ENCODE measurements around the gene PDXK. TPM values are rescaled to one million over a fixed set of nuclear protein-coding genes. Genes with fewer than 3 reads are reported as not detected.

The PDXK gene
- total and polyA plus RNA-seq, 9 donors: 20.9 to 31.6 (median 21.8) TPM

DNA sequence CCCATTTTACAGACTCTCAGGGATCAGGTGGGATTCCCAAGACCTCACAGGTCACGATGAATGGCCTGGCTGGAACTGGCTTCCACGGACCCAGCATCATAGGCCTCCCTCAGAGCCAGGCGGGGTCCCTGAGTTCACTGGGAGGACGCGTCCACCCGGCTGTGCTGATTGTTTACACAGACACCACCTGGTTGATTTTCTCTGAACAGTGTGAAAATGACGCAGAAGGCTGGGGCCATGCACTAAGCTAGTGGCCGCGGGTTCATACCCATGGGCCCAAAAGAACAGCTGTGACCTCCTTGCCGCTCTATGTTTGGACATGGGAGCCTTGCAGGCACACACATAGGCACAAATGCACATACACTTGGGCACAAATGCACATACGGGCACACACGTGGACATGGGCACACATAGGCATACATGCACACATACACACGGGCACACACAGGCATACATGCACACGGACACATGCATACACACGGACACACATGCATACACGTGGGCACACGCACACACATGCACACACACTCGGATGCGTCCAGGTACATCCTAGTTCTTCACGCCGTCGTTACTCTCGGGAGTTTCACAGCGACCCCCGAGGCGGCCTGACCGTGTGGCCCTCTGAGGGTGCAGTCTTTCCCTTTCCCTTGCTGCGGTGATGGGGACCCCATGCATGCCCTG is 34.0 kb downstream of the PDXK start:
- Histone ChIP-seq H3K27ac (ENCODE audit: low read length) (no peak overlapping the region), H3K9me3 (replicated peaks; ENCODE audit: control insufficient read depth, low read depth, low read length) (no peaks in the 10 kb centered on the region), H3K27me3 (ENCODE audit: control insufficient read depth, insufficient read depth, low read length) (no peaks in the 10 kb centered on the region), H3K36me3 (ENCODE audit: control insufficient read depth, insufficient read depth, low read length) (peaks cover 83% of the 10 kb centered on the region), H3K4me3 (ENCODE audit: low read length) (no peak overlapping the region), H3K4me1 (ENCODE audit: control insufficient read depth, insufficient read depth, low read length) (peaks cover 10% of the 10 kb centered on the region)
- 85% methylated on average over 28 of the region's 28 CpGs for WGBS (ENCODE audit: insufficient coverage)
- DNase-seq: no peak

DNA sequence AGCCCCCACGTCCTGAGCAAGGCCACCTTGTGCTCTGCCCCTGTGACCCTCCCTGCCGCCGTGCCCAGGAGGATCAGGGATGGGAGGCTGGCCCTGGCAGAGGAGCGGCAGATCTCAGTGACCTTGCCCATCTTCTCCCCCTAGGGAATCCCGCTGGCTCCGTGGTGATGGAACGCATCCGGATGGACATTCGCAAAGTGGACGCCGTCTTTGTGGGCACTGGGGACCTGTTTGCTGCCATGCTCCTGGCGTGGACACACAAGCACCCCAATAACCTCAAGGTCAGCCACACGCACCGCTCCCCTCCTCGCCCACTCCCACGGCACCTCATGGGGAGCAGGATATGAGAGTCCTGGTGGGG is 34.5 kb downstream of the PDXK start:
- H3K36me3 ChIP-seq (ENCODE audit: control insufficient read depth, insufficient read depth, low read length): peaks cover 80% of the 10 kb centered on the region
- no peak overlapping the region for H3K4me3 ChIP-seq (ENCODE audit: low read length)
- peaks cover 15% of the 10 kb centered on the region for H3K4me1 ChIP-seq (ENCODE audit: control insufficient read depth, insufficient read depth, low read length)
- H3K27ac ChIP-seq (ENCODE audit: low read length): no peak overlapping the region
- 95% methylated on average over 11 of the region's 16 CpGs for WGBS (ENCODE audit: insufficient coverage)
- H3K9me3 ChIP-seq (replicated peaks; ENCODE audit: control insufficient read depth, low read depth, low read length): no peaks in the 10 kb centered on the region
- H3K27me3 ChIP-seq (ENCODE audit: control insufficient read depth, insufficient read depth, low read length): no peaks in the 10 kb centered on the region
- DNase-seq: no peak

DNA sequence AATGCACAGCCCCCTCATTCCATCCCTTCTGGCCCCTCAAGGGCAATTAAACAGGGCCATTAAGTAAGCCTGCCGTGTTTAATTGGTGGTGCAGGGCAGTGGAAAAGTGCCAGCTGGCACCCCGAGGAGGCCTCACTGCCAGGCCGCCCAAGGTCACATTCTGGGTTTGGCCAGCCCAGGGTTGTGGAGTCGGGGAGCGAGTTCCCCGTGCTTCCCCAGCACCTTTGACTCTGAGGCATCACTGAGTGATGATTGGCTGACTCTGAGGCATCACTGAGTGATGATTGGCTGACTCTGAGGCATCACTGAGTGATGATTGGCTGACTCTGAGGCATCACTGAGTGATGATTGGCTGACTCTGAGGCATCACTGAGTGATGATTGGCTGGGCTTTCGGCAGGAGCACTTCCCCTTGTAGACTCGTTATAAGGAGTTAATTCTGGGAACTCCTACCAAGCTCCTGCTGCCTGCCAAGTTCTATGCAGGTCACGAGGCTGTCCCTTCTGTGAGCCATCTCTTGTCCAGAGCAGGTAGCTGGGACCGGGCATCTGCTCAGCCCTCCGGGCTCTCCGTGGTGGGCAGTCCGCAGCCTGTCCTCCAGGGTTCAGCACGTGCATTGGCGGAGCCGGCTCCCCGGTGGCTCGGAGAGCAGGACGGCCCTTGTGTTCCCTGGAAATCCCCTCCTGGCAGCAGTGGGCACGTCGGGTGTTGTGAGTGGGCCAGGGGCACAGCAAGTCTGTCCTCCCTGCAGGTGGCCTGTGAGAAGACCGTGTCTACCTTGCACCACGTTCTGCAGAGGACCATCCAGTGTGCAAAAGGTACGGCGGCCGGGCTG is 36.2 kb downstream of the PDXK start:
- Histone ChIP-seq H3K9me3 (replicated peaks; ENCODE audit: control insufficient read depth, low read depth, low read length) (no peaks in the 10 kb centered on the region), H3K27ac (ENCODE audit: low read length) (no peak overlapping the region), H3K4me3 (ENCODE audit: low read length) (no peak overlapping the region), H3K27me3 (ENCODE audit: control insufficient read depth, insufficient read depth, low read length) (no peaks in the 10 kb centered on the region), H3K36me3 (ENCODE audit: control insufficient read depth, insufficient read depth, low read length) (peaks cover 76% of the 10 kb centered on the region), H3K4me1 (ENCODE audit: control insufficient read depth, insufficient read depth, low read length) (peaks cover 21% of the 10 kb centered on the region)
- WGBS (ENCODE audit: insufficient coverage): 87% methylated on average over 21 of the region's 26 CpGs
- no peak for DNase-seq

DNA sequence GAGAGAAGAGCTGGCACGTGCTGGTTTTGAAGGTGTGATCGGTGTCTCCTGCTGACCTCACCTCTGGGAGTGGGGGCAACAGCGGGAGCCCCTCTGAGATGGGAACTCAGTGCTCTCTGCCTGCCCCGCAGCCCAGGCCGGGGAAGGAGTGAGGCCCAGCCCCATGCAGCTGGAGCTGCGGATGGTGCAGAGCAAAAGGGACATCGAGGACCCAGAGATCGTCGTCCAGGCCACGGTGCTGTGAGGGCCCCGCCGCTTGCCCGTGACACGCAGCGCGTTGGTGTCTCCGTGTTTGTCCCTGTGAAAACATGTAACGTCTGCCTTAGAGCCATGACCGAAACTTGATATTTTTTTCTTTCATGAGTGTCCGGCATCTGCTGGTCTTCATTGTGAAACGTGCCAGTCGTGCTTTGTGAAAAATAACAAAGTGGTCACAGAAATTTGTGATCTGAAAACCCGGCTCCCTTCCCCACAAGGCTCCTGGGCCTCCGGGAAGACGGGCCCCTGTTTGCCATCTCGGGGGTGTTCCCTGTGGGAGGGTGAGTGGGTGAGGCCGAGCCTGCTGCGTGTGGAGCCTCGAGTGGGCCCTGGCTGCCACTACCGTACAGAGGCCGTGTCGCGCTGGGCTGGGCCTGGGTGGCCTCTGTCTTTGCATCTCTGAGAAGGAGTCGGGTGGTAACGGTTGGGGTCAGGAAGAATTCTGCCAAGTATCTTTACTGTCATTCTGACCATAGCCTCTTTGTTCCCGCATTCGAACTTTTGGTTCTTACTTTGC is 37.1 kb downstream of the PDXK start:
- Histone ChIP-seq H3K4me1 (ENCODE audit: control insufficient read depth, insufficient read depth, low read length) (peaks cover 21% of the 10 kb centered on the region), H3K4me3 (ENCODE audit: low read length) (no peak overlapping the region), H3K36me3 (ENCODE audit: control insufficient read depth, insufficient read depth, low read length) (peaks cover 67% of the 10 kb centered on the region), H3K9me3 (replicated peaks; ENCODE audit: control insufficient read depth, low read depth, low read length) (no peaks in the 10 kb centered on the region), H3K27ac (ENCODE audit: low read length) (no peak overlapping the region), H3K27me3 (ENCODE audit: control insufficient read depth, insufficient read depth, low read length) (no peaks in the 10 kb centered on the region)
- WGBS (ENCODE audit: insufficient coverage): 88% methylated on average over 26 of the region's 37 CpGs
- no peak for DNase-seq

DNA sequence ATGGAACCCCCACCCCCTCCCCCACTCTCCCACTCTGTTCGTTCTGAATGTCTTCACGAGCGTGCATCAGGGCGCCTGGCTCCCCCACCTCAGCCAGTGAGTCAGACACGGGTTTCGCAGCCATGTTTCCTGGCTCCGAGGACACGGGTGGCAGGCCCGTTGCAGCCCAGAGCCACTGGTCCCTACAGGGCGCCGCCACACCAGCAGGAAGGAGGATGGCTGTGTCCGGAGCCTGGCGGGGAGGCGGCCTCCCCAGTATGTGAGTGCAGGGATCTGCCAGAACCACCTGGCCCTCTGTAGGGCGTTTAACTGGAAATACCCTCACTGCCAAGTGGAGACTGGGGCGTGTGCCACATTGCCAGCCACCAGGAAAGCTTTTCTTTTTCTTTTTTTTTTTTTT is 38.7 kb downstream of the PDXK start:
- no peaks in the 10 kb centered on the region for H3K27me3 ChIP-seq (ENCODE audit: control insufficient read depth, insufficient read depth, low read length)
- peaks cover 55% of the 10 kb centered on the region for H3K36me3 ChIP-seq (ENCODE audit: control insufficient read depth, insufficient read depth, low read length)
- DNase-seq: no peak
- H3K9me3 ChIP-seq (replicated peaks; ENCODE audit: control insufficient read depth, low read depth, low read length): no peaks in the 10 kb centered on the region
- WGBS (ENCODE audit: insufficient coverage): 89% methylated on average over 8 of the region's 16 CpGs
- H3K4me1 ChIP-seq (ENCODE audit: control insufficient read depth, insufficient read depth, low read length): peaks cover 21% of the 10 kb centered on the region
- peak overlapping the region; percentile 51 for H3K27ac ChIP-seq (ENCODE audit: low read length)
- no peak overlapping the region for H3K4me3 ChIP-seq (ENCODE audit: low read length)

DNA sequence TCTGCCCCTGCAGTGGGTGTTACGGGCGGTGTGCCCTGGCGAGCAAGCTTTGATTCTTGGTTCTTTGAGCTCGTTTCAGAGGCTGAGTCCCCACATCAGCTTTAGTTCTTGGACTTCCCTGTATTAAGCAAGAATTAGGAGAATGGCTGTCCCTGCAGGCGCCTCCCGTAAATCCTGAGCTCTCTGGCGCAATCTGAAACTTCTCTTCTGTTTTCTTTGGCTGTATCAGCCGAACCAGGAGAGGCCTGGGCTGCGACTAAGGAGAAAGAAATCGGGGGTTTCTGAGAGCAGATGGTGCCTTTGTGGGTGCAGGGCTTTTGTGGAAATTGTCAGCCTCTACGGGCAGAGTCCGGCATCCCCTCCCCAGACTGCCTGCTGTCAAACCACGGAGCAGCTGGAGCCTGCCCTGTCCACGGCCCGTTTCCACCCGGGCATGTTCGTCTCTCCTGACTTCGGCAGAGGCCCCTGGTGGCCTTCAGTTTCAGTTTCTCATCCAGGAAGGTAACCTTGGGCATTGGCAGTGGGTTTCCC is 39.2 kb downstream of the PDXK start:
- WGBS (ENCODE audit: insufficient coverage): 38% methylated on average over 8 of the region's 18 CpGs
- Histone ChIP-seq H3K27me3 (ENCODE audit: control insufficient read depth, insufficient read depth, low read length) (no peaks in the 10 kb centered on the region), H3K36me3 (ENCODE audit: control insufficient read depth, insufficient read depth, low read length) (peaks cover 54% of the 10 kb centered on the region), H3K9me3 (replicated peaks; ENCODE audit: control insufficient read depth, low read depth, low read length) (peaks cover 2% of the 10 kb centered on the region), H3K27ac (ENCODE audit: low read length) (peak overlapping the region; percentile 76), H3K4me3 (ENCODE audit: low read length) (no peak overlapping the region), H3K4me1 (ENCODE audit: control insufficient read depth, insufficient read depth, low read length) (peaks cover 21% of the 10 kb centered on the region)
- peak; percentile 82 for DNase-seq

DNA sequence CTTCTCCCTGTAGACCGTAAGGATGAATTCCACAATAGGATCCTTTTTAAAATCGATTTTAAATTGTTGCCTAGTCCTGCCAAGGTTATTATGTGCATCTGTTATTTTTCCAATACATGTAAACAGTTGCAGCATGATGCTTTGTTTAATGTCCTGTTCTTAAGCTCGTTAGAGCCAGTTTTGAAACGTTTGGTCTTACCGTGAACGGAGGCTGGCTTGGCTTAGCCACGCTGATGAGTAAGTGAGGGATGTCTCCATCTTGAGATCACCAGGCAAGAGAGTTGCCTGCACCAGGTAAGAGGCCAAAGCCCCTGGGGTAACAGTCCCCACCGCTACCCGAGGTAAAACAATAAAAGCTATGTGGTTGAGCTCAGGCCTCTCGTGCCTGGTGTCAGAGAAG is 39.9 kb downstream of the PDXK start:
- Histone ChIP-seq H3K4me3 (ENCODE audit: low read length) (no peak overlapping the region), H3K9me3 (replicated peaks; ENCODE audit: control insufficient read depth, low read depth, low read length) (peaks cover 3% of the 10 kb centered on the region), H3K4me1 (ENCODE audit: control insufficient read depth, insufficient read depth, low read length) (peaks cover 21% of the 10 kb centered on the region), H3K27me3 (ENCODE audit: control insufficient read depth, insufficient read depth, low read length) (no peaks in the 10 kb centered on the region), H3K27ac (ENCODE audit: low read length) (no peak overlapping the region), H3K36me3 (ENCODE audit: control insufficient read depth, insufficient read depth, low read length) (peaks cover 50% of the 10 kb centered on the region)
- DNase-seq: peak; percentile 41
- WGBS (ENCODE audit: insufficient coverage): 56% methylated on average over 7 of the region's 10 CpGs

DNA sequence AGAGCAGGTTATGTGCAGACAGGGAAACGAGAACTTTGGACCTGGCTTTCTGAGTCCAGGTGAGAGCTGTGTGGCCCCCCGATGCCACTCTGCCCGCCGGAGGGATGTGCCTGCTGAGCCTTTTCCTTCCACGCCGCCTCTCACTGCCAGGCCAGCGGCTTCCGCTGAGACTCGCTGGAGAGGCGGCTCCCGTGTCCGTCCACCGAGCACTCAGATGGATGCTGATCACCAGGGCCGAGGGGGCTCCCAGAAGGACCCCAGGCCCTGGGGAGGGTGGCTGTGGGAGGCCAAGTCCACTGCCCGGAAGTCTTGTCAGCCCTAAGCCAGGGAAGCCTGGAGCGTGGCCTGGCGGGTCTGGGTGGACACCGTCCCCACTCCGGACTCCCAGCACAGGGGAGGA is 40.7 kb downstream of the PDXK start:
- 85% methylated on average over 16 of the region's 19 CpGs for WGBS (ENCODE audit: insufficient coverage)
- no peak for DNase-seq
- Histone ChIP-seq H3K4me3 (ENCODE audit: low read length) (no peak overlapping the region), H3K27me3 (ENCODE audit: control insufficient read depth, insufficient read depth, low read length) (no peaks in the 10 kb centered on the region), H3K27ac (ENCODE audit: low read length) (no peak overlapping the region), H3K4me1 (ENCODE audit: control insufficient read depth, insufficient read depth, low read length) (peaks cover 21% of the 10 kb centered on the region), H3K9me3 (replicated peaks; ENCODE audit: control insufficient read depth, low read depth, low read length) (peaks cover 3% of the 10 kb centered on the region), H3K36me3 (ENCODE audit: control insufficient read depth, insufficient read depth, low read length) (peaks cover 45% of the 10 kb centered on the region)

DNA sequence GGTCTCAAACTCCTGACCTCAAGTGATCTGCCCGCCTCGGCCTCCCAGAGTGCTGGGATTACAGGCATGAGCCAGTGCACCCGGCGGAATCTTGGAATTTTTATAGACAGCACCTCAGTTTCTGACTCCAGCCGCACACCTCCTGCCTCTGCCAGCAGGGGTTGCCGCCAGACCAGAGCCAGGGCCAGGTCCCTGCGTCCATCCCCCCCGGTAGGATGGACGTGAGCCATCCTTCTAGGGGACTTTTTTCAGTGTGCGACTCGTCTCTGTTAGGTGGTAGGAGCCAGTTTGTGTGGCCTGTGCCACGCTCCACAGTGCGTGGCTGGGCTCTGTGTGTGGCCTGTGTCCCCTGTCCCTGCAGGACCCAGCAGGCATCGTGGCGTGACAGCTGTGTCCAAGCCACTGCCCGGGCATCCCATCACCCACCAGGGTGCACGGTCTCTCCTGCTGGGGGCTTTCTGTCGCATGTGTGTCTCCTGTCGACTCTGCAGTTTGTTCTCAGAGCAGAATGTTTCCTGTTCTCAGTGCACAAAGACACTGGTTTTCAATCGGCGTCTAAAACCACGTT is 41.5 kb downstream of the PDXK start:
- no peak overlapping the region for H3K4me3 ChIP-seq (ENCODE audit: low read length)

More for the DNA sequence above, 41.5 kb downstream of the PDXK start:
- Histone ChIP-seq H3K9me3 (replicated peaks; ENCODE audit: control insufficient read depth, low read depth, low read length) (peaks cover 3% of the 10 kb centered on the region), H3K36me3 (ENCODE audit: control insufficient read depth, insufficient read depth, low read length) (peaks cover 37% of the 10 kb centered on the region), H3K27me3 (ENCODE audit: control insufficient read depth, insufficient read depth, low read length) (no peaks in the 10 kb centered on the region), H3K27ac (ENCODE audit: low read length) (no peak overlapping the region), H3K4me1 (ENCODE audit: control insufficient read depth, insufficient read depth, low read length) (peaks cover 21% of the 10 kb centered on the region)
- no peak for DNase-seq
- 84% methylated on average over 19 of the region's 22 CpGs for WGBS (ENCODE audit: insufficient coverage)

Measured in muscle of leg (tissue), 11 donors.